Activated CD4-positive, alpha-beta memory T cell treated with anti-CD3 and anti-CD28 coated beads, Interleukin-2, amount 10 ng/mL, durations not matched to agents 7 days and 5 days (primary cell): ENCODE measurements around the gene MCF2L2. TPM values are rescaled to one million over a fixed set of nuclear protein-coding genes. Genes with fewer than 3 reads are reported as not detected.
"Not testable (repeated sequence)": the region's sequence is repeated elsewhere in the genome, so short reads cannot be mapped to it uniquely, and the experiment has no call there.

Experiments used
- CTCF ChIA-PET: fragments of 350-600 bp; sonication (Branson Sonifier 250); formaldehyde crosslinking; loops from one replicate; lab custom pipeline; 2021; ENCODE audit warnings: antibody characterized with exemption, inconsistent platforms; lab: Charles Lee
- POLR2A ChIA-PET: fragments of 350-600 bp; sonication (Branson Sonifier 250); formaldehyde crosslinking; loops from one replicate; lab custom pipeline; 2021; ENCODE audit warnings: antibody characterized with exemption; lab: Charles Lee
- DNase-seq: peaks from one replicate; pipeline ENCODE4 v3.0.0-alpha.2; 2020
- H3K27ac Mint-ChIP-seq: one replicate; pipeline ENCODE4 v1.8.0; 2021; ENCODE audit warnings: mild to moderate bottlenecking, mixed read lengths
- H3K27me3 Mint-ChIP-seq: one replicate; pipeline ENCODE4 v1.8.0; 2021; ENCODE audit warnings: mixed read lengths
- H3K36me3 Mint-ChIP-seq: one replicate; pipeline ENCODE4 v1.8.0; 2021; ENCODE audit warnings: low read depth, mixed read lengths
- H3K4me1 Mint-ChIP-seq: one replicate; pipeline ENCODE4 v1.8.0; 2021; ENCODE audit warnings: mixed read lengths
- H3K4me3 Mint-ChIP-seq: one replicate; pipeline ENCODE4 v1.8.0; 2021; ENCODE audit warnings: mild to moderate bottlenecking, mixed read lengths
- H3K9me3 Mint-ChIP-seq: one replicate; pipeline ENCODE4 v1.8.0; 2021; ENCODE audit warnings: mixed read lengths
- total RNA-seq, 2 experiments: library from RNA; stranded (reverse); gene quantifications; one replicate each; pipeline ENCODE4 v1.2.3, GENCODE V29; 2021

Gene MCF2L2
- total RNA-seq, 2 experiments from 2014 or later: 6.6 to 7.0 TPM

DNA sequence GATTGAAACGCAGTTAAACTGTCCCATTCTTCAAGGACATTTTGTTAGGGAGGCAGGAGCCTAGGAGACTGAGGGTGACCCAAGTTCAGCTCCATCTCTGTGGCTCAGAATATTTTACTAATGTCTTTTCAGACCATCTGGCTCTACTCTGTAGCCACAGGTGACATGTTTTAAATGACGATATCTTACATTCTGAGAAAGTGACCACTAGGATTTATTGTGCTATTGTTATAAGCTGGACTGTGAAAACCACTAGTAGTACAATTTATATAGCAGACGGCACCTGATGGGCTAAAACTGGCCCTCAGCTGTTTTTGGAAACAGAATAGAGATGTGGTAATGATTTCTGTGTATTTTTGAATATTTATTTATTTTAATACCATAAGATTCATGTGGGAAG lies 55.5 kb downstream of the MCF2L2 start:
- ChIA-PET POLR2A (no interaction called here), CTCF (interaction anchor here (1.5 kb wide), 1 partner anchor 9 kb away, joined by 5 read pairs; no protein-coding TSS in a partner anchor)
- H3K9me3 Mint-ChIP-seq: no peaks in the 10 kb centered on the region
- no peak overlapping the region for H3K4me3 Mint-ChIP-seq
- no peaks in the 10 kb centered on the region for H3K27me3 Mint-ChIP-seq
- DNase-seq: no peak
- peaks cover 25% of the 10 kb centered on the region for H3K4me1 Mint-ChIP-seq
- peaks cover 13% of the 10 kb centered on the region for H3K36me3 Mint-ChIP-seq
- no peak overlapping the region for H3K27ac Mint-ChIP-seq

DNA sequence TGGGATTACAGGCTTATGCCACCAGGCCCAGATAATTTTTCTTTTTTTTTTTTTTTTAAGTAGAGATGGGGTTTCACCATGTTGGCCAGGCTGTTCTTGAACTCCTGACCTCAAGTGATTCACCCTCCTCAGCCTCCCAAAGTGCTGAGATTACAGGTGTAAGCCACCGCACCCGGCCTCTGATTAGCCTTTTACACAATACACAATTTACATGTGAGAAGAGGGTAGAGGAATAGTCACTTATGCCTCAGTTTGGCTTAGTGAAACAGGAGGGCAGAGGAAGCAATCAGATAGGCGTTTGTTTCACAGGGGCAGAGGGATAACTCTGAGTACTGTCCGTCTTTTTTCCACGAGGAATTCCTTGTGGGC lies 56.8 kb downstream of the MCF2L2 start:
- H3K4me1 Mint-ChIP-seq: peaks cover 20% of the 10 kb centered on the region
- H3K27me3 Mint-ChIP-seq, H3K36me3 Mint-ChIP-seq, DNase-seq, H3K27ac Mint-ChIP-seq, H3K9me3 Mint-ChIP-seq, POLR2A ChIA-PET, H3K4me3 Mint-ChIP-seq: not testable (repeated sequence)
- CTCF ChIA-PET: interaction anchor here (0.7 to 1.2 kb wide), 2 partner anchors 10 to 193 kb away, joined by 3 read pairs; no protein-coding TSS in a partner anchor

DNA sequence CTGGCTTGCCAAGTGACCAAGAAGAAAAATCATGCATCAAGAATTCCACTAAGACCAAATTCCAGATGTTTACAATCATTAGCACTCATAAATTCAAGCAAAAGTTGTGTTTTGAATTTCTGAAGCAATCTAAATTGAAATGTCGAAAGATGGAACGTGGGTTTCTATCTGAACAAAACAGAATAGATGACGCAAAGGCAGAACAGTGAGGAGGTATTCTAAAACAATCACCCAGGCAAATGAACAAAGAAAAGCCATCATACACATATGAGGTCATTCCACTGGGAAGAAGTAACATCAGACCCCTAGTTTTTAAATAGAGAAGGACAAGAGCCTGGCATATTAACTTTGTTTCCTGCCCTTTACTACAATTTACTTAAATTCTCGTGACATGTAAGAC lies 58.0 kb downstream of the MCF2L2 start:
- no peaks in the 10 kb centered on the region for H3K9me3 Mint-ChIP-seq
- H3K4me3 Mint-ChIP-seq: no peak overlapping the region
- H3K36me3 Mint-ChIP-seq: peaks cover 12% of the 10 kb centered on the region
- peaks cover 25% of the 10 kb centered on the region for H3K4me1 Mint-ChIP-seq
- no peak overlapping the region for H3K27ac Mint-ChIP-seq
- DNase-seq: no peak
- POLR2A ChIA-PET: no interaction called here
- H3K27me3 Mint-ChIP-seq: no peaks in the 10 kb centered on the region
- CTCF ChIA-PET: interaction anchor here (1.4 kb wide), 1 partner anchor 16 kb away, joined by 3 read pairs; no protein-coding TSS in a partner anchor

DNA sequence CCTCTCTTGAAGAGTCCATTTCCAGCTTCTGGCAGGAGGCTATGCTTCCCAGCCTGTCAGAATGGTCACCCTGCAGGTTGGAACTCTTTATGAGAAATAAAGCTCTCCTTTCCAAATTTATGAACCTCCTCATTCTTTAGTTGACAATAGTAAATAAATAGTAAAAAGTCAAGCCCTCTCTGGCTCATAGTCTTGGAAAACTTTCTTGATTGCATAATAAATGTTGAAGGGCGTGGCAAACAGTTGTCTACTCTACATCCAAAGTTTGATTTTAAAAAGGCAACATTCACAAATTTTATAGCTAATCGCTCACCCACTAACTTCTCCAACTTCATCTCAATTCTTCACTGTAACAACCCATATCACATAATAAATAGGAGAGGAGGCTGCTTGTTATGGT lies 58.8 kb downstream of the MCF2L2 start:
- Mint-ChIP-seq H3K27ac (no peak overlapping the region), H3K4me1 (peaks cover 24% of the 10 kb centered on the region), H3K9me3 (no peaks in the 10 kb centered on the region), H3K4me3 (no peak overlapping the region), H3K36me3 (peaks cover 12% of the 10 kb centered on the region), H3K27me3 (no peaks in the 10 kb centered on the region)
- DNase-seq: no peak
- ChIA-PET POLR2A (no interaction called here), CTCF (interaction anchor here (0.6 to 1.7 kb wide), 3 partner anchors 13 to 185 kb away, joined by 3 to 4 read pairs (median 4); no protein-coding TSS in a partner anchor)

DNA sequence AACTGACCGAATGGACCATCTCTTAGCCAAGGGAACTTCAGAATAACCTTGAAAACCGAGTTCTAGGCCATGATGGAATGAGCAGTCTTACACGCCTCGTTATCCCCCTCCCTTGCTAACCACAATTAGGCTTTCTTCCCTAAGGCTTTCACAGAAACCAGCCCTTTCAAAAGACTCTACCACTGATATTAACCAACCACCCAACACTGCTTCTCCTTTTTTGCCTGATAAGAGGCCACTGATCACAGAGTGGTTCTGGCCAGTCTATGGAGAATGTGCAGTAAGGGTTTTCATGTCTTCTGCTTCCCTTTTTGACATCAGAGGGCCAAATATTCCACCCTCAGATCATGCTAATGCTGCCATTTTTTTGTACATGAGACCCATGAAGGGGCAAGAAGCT lies 59.3 kb downstream of the MCF2L2 start:
- peaks cover 12% of the 10 kb centered on the region for H3K36me3 Mint-ChIP-seq
- ChIA-PET CTCF (interaction anchor here (1.4 to 1.7 kb wide), 2 partner anchors 17 to 184 kb away, joined by 3 to 4 read pairs; no protein-coding TSS in a partner anchor), POLR2A (no interaction called here)
- no peak for DNase-seq
- no peaks in the 10 kb centered on the region for H3K9me3 Mint-ChIP-seq
- H3K27me3 Mint-ChIP-seq: no peaks in the 10 kb centered on the region
- H3K4me1 Mint-ChIP-seq: peaks cover 24% of the 10 kb centered on the region
- no peak overlapping the region for H3K27ac Mint-ChIP-seq
- H3K4me3 Mint-ChIP-seq: no peak overlapping the region

DNA sequence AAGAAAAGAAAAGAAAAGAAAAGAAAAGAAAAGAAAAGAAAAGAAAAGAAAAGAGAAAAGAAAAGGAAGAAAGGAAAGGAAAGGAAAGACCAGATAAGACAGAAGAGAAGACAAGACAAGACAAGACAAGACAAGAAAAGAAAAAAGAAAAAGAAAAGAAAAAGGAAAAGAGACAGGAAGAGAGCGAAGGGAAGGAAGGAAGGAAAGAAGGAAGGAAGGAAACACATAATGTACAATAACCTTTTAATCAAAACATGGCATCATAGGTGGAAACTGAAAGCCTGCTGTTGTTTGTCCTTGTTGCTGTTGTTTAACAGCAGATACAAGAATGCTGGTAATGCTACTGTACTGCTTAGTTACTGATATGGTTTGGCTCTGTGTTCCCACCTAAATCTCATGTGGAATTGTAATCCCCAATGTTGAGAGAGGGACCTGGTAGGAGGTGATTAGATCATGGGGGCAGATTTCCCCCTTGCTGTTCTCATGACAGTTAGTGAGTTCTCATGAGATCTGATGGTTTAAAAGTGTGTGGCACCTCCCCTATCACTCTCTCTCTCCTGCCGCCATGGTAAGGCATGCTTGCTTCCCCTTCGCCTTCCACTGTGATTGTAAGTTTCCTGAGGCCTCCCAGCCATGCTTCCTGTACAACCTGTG lies 67.3 kb downstream of the MCF2L2 start:
- H3K4me1 Mint-ChIP-seq: peaks cover 13% of the 10 kb centered on the region
- peaks cover 2% of the 10 kb centered on the region for H3K36me3 Mint-ChIP-seq
- H3K27me3 Mint-ChIP-seq: no peaks in the 10 kb centered on the region
- no peak overlapping the region for H3K4me3 Mint-ChIP-seq
- POLR2A ChIA-PET: interaction anchor here (1.1 kb wide), 1 partner anchor 12 kb away, joined by 4 read pairs; no protein-coding TSS in a partner anchor
- no peak for DNase-seq
- CTCF ChIA-PET: interaction anchor here (0.7 kb wide), 1 partner anchor 446 kb away, joined by 4 read pairs; no protein-coding TSS in a partner anchor
- H3K9me3 Mint-ChIP-seq: no peaks in the 10 kb centered on the region
- no peak overlapping the region for H3K27ac Mint-ChIP-seq

DNA sequence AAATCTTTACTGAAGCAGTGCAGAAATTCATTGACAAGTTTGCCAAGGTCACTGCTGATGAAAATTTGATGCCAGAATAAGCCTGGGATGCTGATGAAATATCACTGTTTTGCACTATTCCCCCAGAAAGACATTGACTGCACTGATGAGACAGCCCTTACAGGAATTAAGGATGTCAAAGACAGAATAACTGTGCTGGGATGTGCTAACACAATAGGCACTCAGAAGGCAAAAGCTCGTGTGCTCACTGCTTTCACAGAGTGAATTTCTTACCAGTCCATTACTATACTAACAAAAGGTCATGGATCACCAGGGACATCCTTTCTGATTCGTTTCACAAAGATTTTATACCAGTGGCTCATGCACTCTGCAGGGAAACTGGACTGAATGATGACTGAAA lies 69.4 kb downstream of the MCF2L2 start:
- no peak overlapping the region for H3K27ac Mint-ChIP-seq
- CTCF ChIA-PET: no interaction called here

DNA sequence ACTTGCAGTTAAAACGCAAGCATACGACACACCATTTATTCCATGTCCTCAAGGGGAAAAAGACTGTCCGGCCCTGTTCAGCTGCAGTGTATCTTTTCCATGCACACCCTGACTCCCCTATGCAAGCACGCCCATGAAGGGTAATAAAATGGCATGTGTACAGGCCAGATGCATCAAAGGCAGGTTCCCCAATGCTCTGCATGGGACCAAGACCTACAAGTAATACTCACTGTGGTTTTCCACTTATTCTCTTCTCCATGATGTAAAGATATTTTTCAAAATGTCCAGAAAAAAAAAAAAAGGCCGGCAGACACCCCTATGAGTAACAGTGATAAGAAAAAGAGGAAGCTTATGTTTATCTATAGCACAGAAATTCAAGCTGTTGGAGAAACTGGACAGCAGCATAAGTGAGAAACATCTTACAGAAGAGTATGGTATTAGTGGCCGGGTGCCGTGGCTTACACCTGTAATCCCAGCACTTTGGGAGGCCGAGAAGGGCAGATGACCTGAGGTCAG lies 70.8 kb downstream of the MCF2L2 start:
- Mint-ChIP-seq H3K36me3 (no peaks in the 10 kb centered on the region), H3K27ac (no peak overlapping the region), H3K27me3 (no peaks in the 10 kb centered on the region), H3K9me3 (no peaks in the 10 kb centered on the region), H3K4me1 (peaks cover 4% of the 10 kb centered on the region), H3K4me3 (no peak overlapping the region)
- POLR2A ChIA-PET: interaction anchor here (1.0 kb wide), 1 partner anchor 17 kb away, joined by 3 read pairs; no protein-coding TSS in a partner anchor
- CTCF ChIA-PET: no interaction called here
- DNase-seq: no peak

More for the DNA sequence above, 69.4 kb downstream of the MCF2L2 start:
- Mint-ChIP-seq H3K36me3 (no peaks in the 10 kb centered on the region), H3K4me3 (no peak overlapping the region), H3K27me3 (no peaks in the 10 kb centered on the region), H3K4me1 (peaks cover 4% of the 10 kb centered on the region), H3K9me3 (no peaks in the 10 kb centered on the region)
- POLR2A ChIA-PET: no interaction called here
- no peak for DNase-seq

DNA sequence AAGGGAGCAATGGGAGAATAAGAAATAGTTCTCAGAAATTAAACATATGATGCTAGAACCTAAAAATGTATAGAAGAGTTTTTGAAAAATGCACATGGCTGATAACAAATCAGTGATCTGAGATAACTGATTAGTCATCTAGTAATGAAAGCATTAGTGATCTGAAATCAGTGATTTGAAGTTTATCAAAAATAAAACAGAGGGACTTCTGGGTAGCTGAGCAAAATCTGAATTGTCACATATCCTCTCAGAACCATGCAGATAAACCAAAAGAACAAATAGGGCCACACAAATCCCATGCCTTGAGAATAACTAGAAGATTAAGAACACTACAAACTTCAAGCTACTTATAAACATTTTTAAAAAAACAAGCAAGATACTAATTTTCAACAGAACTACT lies 71.5 kb downstream of the MCF2L2 start:
- POLR2A ChIA-PET: interaction anchor here (1.0 kb wide), 1 partner anchor 17 kb away, joined by 3 read pairs; no protein-coding TSS in a partner anchor
- no peak overlapping the region for H3K27ac Mint-ChIP-seq
- no peak overlapping the region for H3K4me3 Mint-ChIP-seq
- DNase-seq: no peak
- CTCF ChIA-PET: interaction anchor here (0.7 kb wide), 1 partner anchor 171 kb away, joined by 3 read pairs; no protein-coding TSS in a partner anchor
- peaks cover 4% of the 10 kb centered on the region for H3K4me1 Mint-ChIP-seq
- no peaks in the 10 kb centered on the region for H3K36me3 Mint-ChIP-seq
- no peaks in the 10 kb centered on the region for H3K27me3 Mint-ChIP-seq
- no peaks in the 10 kb centered on the region for H3K9me3 Mint-ChIP-seq

DNA sequence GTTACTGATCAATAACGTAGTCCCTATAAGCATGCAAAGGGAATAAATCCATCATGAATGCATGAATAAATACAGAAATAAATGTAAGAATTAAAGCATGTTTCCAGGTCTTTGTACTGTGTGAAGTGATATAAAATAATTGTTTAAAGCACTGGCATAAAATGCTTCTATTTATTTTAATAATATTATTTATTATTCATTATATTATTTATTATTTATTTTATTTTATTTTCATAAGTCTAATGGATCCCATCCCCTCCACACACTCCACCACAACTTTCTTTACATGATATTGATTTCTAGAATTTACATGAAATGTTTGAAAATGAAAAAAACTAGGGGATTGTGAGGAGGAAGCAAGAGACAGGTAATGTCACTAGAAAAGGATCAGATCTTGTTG lies 73.5 kb downstream of the MCF2L2 start:
- ChIA-PET CTCF (no interaction called here), POLR2A (no interaction called here)
- Mint-ChIP-seq H3K4me3 (no peak overlapping the region), H3K9me3 (no peaks in the 10 kb centered on the region), H3K4me1 (peaks cover 10% of the 10 kb centered on the region), H3K36me3 (no peaks in the 10 kb centered on the region), H3K27me3 (no peaks in the 10 kb centered on the region), H3K27ac (no peak overlapping the region)
- no peak for DNase-seq

DNA sequence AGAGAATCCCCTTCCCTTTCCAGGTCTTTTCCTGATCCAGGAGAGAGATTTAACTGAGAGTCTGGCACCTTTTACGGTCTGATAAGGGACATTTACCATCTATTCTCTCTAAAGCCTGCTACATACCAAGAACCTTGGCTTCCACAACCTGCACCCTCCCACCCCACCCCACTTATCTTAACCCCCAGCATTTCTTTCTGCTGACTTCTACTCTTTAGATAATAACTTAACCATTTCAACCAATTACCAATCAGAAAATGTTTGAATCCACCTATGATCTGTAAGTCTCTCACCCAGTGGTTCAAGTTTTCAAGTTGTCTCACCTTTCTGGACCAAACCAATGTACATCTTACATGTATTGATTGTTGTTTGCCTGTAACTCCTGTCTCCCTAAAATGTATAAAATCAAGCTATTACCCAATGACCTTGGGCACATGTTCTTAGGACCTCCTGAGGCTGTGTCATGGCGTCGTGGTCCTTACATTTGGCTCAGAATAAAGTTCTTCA lies 74.0 kb downstream of the MCF2L2 start:
- no peaks in the 10 kb centered on the region for H3K27me3 Mint-ChIP-seq
- peaks cover 14% of the 10 kb centered on the region for H3K4me1 Mint-ChIP-seq
- no peaks in the 10 kb centered on the region for H3K9me3 Mint-ChIP-seq
- DNase-seq: no peak
- no peaks in the 10 kb centered on the region for H3K36me3 Mint-ChIP-seq
- ChIA-PET CTCF (no interaction called here), POLR2A (no interaction called here)
- no peak overlapping the region for H3K27ac Mint-ChIP-seq
- H3K4me3 Mint-ChIP-seq: no peak overlapping the region

DNA sequence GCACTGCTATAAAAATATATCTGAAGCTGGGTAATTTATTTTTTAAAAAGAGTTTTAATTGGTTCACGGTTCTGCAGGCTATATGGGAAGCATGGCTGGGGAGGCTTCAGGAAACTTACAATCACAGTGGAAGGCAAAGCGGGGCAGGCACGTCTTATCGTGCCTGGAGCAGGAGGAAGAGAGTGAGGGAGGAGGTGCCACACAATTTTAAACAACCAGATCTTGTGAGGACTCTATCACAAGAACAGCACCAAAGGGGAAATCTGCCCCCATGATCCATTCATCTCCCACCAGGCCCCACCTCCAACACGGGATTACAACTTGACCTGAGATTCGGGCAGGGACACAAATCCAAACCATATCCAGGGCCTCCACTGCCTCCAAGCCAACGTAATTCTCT lies 75.0 kb downstream of the MCF2L2 start:
- H3K27me3 Mint-ChIP-seq: no peaks in the 10 kb centered on the region
- H3K27ac Mint-ChIP-seq: no peak overlapping the region
- peaks cover 20% of the 10 kb centered on the region for H3K4me1 Mint-ChIP-seq
- H3K4me3 Mint-ChIP-seq: no peak overlapping the region
- H3K36me3 Mint-ChIP-seq: no peaks in the 10 kb centered on the region
- CTCF ChIA-PET: no interaction called here
- POLR2A ChIA-PET: no interaction called here
- H3K9me3 Mint-ChIP-seq: no peaks in the 10 kb centered on the region
- DNase-seq: no peak

DNA sequence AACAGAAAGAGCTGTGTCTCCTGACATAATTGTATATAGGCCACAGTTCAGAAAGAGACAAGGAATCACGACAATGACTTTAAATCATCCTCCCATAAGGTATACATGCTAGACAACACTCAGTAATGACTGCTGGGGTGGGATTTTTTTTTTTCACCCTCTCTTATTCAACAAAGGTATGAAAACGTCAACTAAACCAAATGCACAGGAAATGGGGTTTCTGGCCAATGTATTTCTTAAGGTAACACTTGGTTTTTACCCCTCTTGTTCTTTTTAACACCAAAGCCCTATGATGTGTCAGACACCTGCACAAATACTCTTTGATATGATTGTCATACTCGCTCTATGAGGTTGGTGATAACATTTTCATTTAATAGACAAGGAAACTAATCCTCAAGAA lies 78.3 kb downstream of the MCF2L2 start:
- ChIA-PET POLR2A (interaction anchor here (2.1 kb wide), 1 partner anchor 9 kb away, joined by 5 read pairs; no protein-coding TSS in a partner anchor), CTCF (interaction anchor here (1.1 kb wide), 1 partner anchor 32 kb away, joined by 3 read pairs; no protein-coding TSS in a partner anchor)
- DNase-seq: no peak
- Mint-ChIP-seq H3K27ac (no peak overlapping the region), H3K36me3 (peaks cover 21% of the 10 kb centered on the region), H3K9me3 (peaks cover 13% of the 10 kb centered on the region), H3K4me3 (no peak overlapping the region), H3K4me1 (peaks cover 15% of the 10 kb centered on the region), H3K27me3 (peaks cover 4% of the 10 kb centered on the region)
